Stimulated activated CD4-positive, alpha-beta T cell treated with anti-CD3 and anti-CD28 coated beads, TNF-alpha, amount 100 ng/mL, for 4 hours (primary cell): Measurements from ENCODE around the gene CDHR4.
"Not testable (repeated sequence)": the region's sequence is repeated elsewhere in the genome, so short reads cannot be mapped to it uniquely, and the experiment has no call there.

ENCODE experiments used
- DNase-seq, 3 experiments: peaks; one replicate each; pipeline ENCODE4 v3.0.0-alpha.2; 2020; ENCODE audit warnings: low read depth in 3 of 3

The CDHR4 gene

GRCh38 chr3:49799761-49800160 is at the start of gene CDHR4:
CDHR4 (minus strand) TSS chr3:49799873; CDS start chr3:49799812, 61 bp downstream.
- no peak for DNase-seq

GRCh38 chr3:49845694-49846093 is 46.0 kb upstream of the CDHR4 start:
- DNase-seq, result no peak

GRCh38 chr3:49844464-49845183 is 45.0 kb upstream of the CDHR4 start:
- no peak for DNase-seq

- DNase-seq, result no peak
These were observed 43.3 kb upstream of the CDHR4 start for GRCh38 chr3:49842843-49843517.

- no peak for DNase-seq
These were observed 42.1 kb upstream of the CDHR4 start for GRCh38 chr3:49841806-49842205.

- no peak for DNase-seq
These were observed 41.5 kb upstream of the CDHR4 start for GRCh38 chr3:49841126-49841696.

- DNase-seq, result no peak
These were observed 40.7 kb upstream of the CDHR4 start for GRCh38 chr3:49840388-49840787.

GRCh38 chr3:49839193-49839809 is 39.6 kb upstream of the CDHR4 start:
- DNase-seq, result peak; percentile 54 to 66 (median 60)

- no peak for DNase-seq
These were observed 31.7 kb upstream of the CDHR4 start for GRCh38 chr3:49831341-49831740.

GRCh38 chr3:49826016-49826415 is 26.3 kb upstream of the CDHR4 start:
- no peak for DNase-seq

- not testable (repeated sequence) for DNase-seq
These were observed 23.5 kb upstream of the CDHR4 start for GRCh38 chr3:49823131-49823530.

GRCh38 chr3:49813497-49814174 is 14.0 kb upstream of the CDHR4 start, which contains the start of gene UBA7:
UBA7 (minus strand) TSS chr3:49813953; CDS start chr3:49813787, 166 bp downstream.
- peak in 1 of 3 experiments; percentile 23 for DNase-seq

- DNase-seq, result no peak
These were observed 13.3 kb upstream of the CDHR4 start for GRCh38 chr3:49812916-49813496.

- no peak for DNase-seq
These were observed 7.9 kb upstream of the CDHR4 start for GRCh38 chr3:49807431-49808114.

GRCh38 chr3:49806850-49807249 is 7.2 kb upstream of the CDHR4 start:
- no peak for DNase-seq

GRCh38 chr3:49805897-49806701 is 6.4 kb upstream of the CDHR4 start:
- DNase-seq, result no peak

GRCh38 chr3:49805367-49805782 is 5.7 kb upstream of the CDHR4 start:
- no peak for DNase-seq

GRCh38 chr3:49804141-49805041 is 4.7 kb upstream of the CDHR4 start:
- no peak for DNase-seq
